ENCODE data around the gene SYCE1L.

- TF ChIP-seq CTCF (IDR thresholded peaks at IDR 0.05), result no peak
- TF ChIP-seq USF2 (IDR thresholded peaks at IDR 0.05), result no peak
- TF ChIP-seq TP53 (CRISPR knock-in tag; IDR thresholded peaks at IDR 0.05), result no peak
- no peak for TF ChIP-seq GATA3 (IDR thresholded peaks at IDR 0.05; ENCODE audit: borderline replicate concordance)
- no peak for TF ChIP-seq SMC3 (IDR thresholded peaks at IDR 0.05)
- TF ChIP-seq CHD2 (IDR thresholded peaks at IDR 0.05; ENCODE audit: low read length, partially characterized antibody), result no peak
Observed at GRCh38 chr16:77197747-77198146, 1.5 kb upstream of the SYCE1L start.

Data from A549 (cell line).